HG02852 (cell line): ENCODE measurements around the gene GPC6.

Experiments used
- ATAC-seq: cut with Tn5 transposase; IDR thresholded peaks from one replicate; pipeline ENCODE4 v1.9.1; 2021; ENCODE audit warnings: mild to moderate bottlenecking, moderate library complexity; ENCODE audit not compliant: unreplicated experiment

Gene GPC6

GRCh38 chr13:93268327-93269028 is 41.9 kb downstream of the GPC6 start:
- no peak for ATAC-seq

GRCh38 chr13:93270769-93271742 is 44.4 kb downstream of the GPC6 start:
- ATAC-seq: no peak

- ATAC-seq: no peak
These were observed 53.4 kb downstream of the GPC6 start for GRCh38 chr13:93279982-93280381.

GRCh38 chr13:93280688-93281087 is 54.1 kb downstream of the GPC6 start:
- no peak for ATAC-seq

- no peak for ATAC-seq
These were observed 56.6 kb downstream of the GPC6 start for GRCh38 chr13:93283255-93283654.

- ATAC-seq: no peak
These were observed 57.5 kb downstream of the GPC6 start for GRCh38 chr13:93284064-93284463.

- no peak for ATAC-seq
These were observed 59.4 kb downstream of the GPC6 start for GRCh38 chr13:93286047-93286446.

- no peak for ATAC-seq
These were observed 62.4 kb downstream of the GPC6 start for GRCh38 chr13:93289053-93289452.

GRCh38 chr13:93289842-93290241 is 63.2 kb downstream of the GPC6 start:
- ATAC-seq: no peak

GRCh38 chr13:93290503-93290902 is 63.9 kb downstream of the GPC6 start:
- ATAC-seq: no peak

- ATAC-seq: no peak
These were observed 65.8 kb downstream of the GPC6 start for GRCh38 chr13:93292366-93292765.

GRCh38 chr13:93293710-93294109 is 67.1 kb downstream of the GPC6 start:
- no peak for ATAC-seq

- ATAC-seq: no peak
These were observed 70.0 kb downstream of the GPC6 start for GRCh38 chr13:93296584-93296983.

GRCh38 chr13:93298713-93299112 is 72.1 kb downstream of the GPC6 start:
- ATAC-seq: no peak

GRCh38 chr13:93304134-93304533 is 77.5 kb downstream of the GPC6 start:
- no peak for ATAC-seq

- ATAC-seq: no peak
These were observed 78.4 kb downstream of the GPC6 start for GRCh38 chr13:93304868-93305613.

- ATAC-seq: no peak
These were observed 79.3 kb downstream of the GPC6 start for GRCh38 chr13:93305886-93306285.

GRCh38 chr13:93307136-93307535 is 80.5 kb downstream of the GPC6 start:
- no peak for ATAC-seq

GRCh38 chr13:93307651-93308050 is 81.0 kb downstream of the GPC6 start:
- no peak for ATAC-seq

GRCh38 chr13:93309886-93310523 is 83.4 kb downstream of the GPC6 start:
- no peak for ATAC-seq

GRCh38 chr13:93316841-93317240 is 90.2 kb downstream of the GPC6 start:
- no peak for ATAC-seq
